Astrocyte (in vitro differentiated cells and primary cell): ENCODE data around the gene CASK. TPM values are rescaled to one million over a fixed set of nuclear protein-coding genes. Genes with fewer than 3 reads are reported as not detected.

Experiments
- DNase-seq: peaks from one replicate; pipeline ENCODE4 v3.0.0-alpha.2; 2010; ENCODE audit warnings: low read depth
- FAIRE-seq: peaks from 2 replicates; lab custom pipeline; 2011; peaks lifted over from hg19 to GRCh38; lab: Jason Lieb, UNC
- H2AFZ ChIP-seq: 2 replicates; pipeline ENCODE4 v1.6.0; 2012; ENCODE audit warnings: low read depth, low read length, inconsistent platforms
- H3K27ac ChIP-seq: 2 replicates; pipeline ENCODE4 v1.5.1; 2011; ENCODE audit warnings: low read depth, low read length, inconsistent platforms
- H3K27me3 ChIP-seq: 2 replicates; pipeline ENCODE4 v1.6.0; 2011; ENCODE audit warnings: low read length, inconsistent platforms; ENCODE audit not compliant: insufficient read depth
- H3K36me3 ChIP-seq: 2 replicates; pipeline ENCODE4 v1.5.1; 2011; ENCODE audit warnings: low read length, inconsistent platforms; ENCODE audit not compliant: insufficient read depth
- H3K4me1 ChIP-seq: 2 replicates; pipeline ENCODE4 v1.5.1; 2011; ENCODE audit warnings: low read length, inconsistent platforms; ENCODE audit not compliant: insufficient read depth
- H3K4me2 ChIP-seq: 2 replicates; pipeline ENCODE4 v1.6.0; 2012; ENCODE audit warnings: low read length, inconsistent platforms
- H3K4me3 ChIP-seq: 2 replicates; pipeline ENCODE4 v1.5.1; 2011; ENCODE audit warnings: low read depth, mild to moderate bottlenecking, low read length, inconsistent platforms; ENCODE audit not compliant: insufficient read depth
- H3K79me2 ChIP-seq: 2 replicates; pipeline ENCODE4 v1.6.0; 2012; ENCODE audit warnings: mild to moderate bottlenecking, low read length, inconsistent platforms; ENCODE audit not compliant: insufficient read depth
- H3K9ac ChIP-seq: 2 replicates; pipeline ENCODE4 v1.6.0; 2012; ENCODE audit warnings: mild to moderate bottlenecking, low read length, inconsistent platforms
- H3K9me3 ChIP-seq: 2 replicates; pipeline ENCODE4 v1.5.1; 2012; ENCODE audit warnings: low read depth, mild to moderate bottlenecking, low read length, inconsistent platforms; ENCODE audit not compliant: insufficient read depth
- H4K20me1 ChIP-seq: 2 replicates; pipeline ENCODE4 v1.6.0; 2012; ENCODE audit warnings: low read length, inconsistent platforms; ENCODE audit not compliant: insufficient read depth
- H3K27ac Mint-ChIP-seq: one replicate; pipeline ENCODE4 v1.8.0; 2021; ENCODE audit warnings: mild to moderate bottlenecking, mixed read lengths; ENCODE audit not compliant: unreplicated experiment
- H3K27me3 Mint-ChIP-seq: one replicate; pipeline ENCODE4 v1.8.0; 2021; ENCODE audit warnings: low read depth, mixed read lengths; ENCODE audit not compliant: unreplicated experiment
- H3K36me3 Mint-ChIP-seq: one replicate; pipeline ENCODE4 v1.8.0; 2021; ENCODE audit warnings: low read depth, mixed read lengths; ENCODE audit not compliant: unreplicated experiment
- H3K4me1 Mint-ChIP-seq: one replicate; pipeline ENCODE4 v1.8.0; 2021; ENCODE audit warnings: low read depth, mixed read lengths; ENCODE audit not compliant: unreplicated experiment
- H3K4me3 Mint-ChIP-seq: one replicate; pipeline ENCODE4 v1.8.0; 2021; ENCODE audit warnings: mild to moderate bottlenecking, moderate library complexity, mixed read lengths; ENCODE audit not compliant: unreplicated experiment
- H3K9me3 Mint-ChIP-seq: one replicate; pipeline ENCODE4 v1.8.0; 2021; ENCODE audit warnings: mild to moderate bottlenecking, mixed read lengths; ENCODE audit not compliant: unreplicated experiment
- EZH2 ChIP-seq: IDR thresholded peaks from 2 replicates; pipeline ENCODE4 v1.6.1; 2012; ENCODE audit warnings: mild to moderate bottlenecking, low read length, inconsistent platforms; ENCODE audit not compliant: insufficient read depth
- total RNA-seq: library from RNA; stranded (reverse); gene quantifications from 2 replicates; pipeline ENCODE4 v1.2.1, GENCODE V29; 2021
- TF ChIP-seq, protein P1 (sequence below): IDR thresholded peaks from 2 replicates; pipeline ENCODE4 v1.5.1; 2011; ENCODE audit warnings: low read depth, mild to moderate bottlenecking, inconsistent platforms, low read length, moderate library complexity; ENCODE audit not compliant: insufficient read depth

Gene CASK
- total RNA-seq, 1 donor from 2014 or later = 99.3 TPM

DNA sequence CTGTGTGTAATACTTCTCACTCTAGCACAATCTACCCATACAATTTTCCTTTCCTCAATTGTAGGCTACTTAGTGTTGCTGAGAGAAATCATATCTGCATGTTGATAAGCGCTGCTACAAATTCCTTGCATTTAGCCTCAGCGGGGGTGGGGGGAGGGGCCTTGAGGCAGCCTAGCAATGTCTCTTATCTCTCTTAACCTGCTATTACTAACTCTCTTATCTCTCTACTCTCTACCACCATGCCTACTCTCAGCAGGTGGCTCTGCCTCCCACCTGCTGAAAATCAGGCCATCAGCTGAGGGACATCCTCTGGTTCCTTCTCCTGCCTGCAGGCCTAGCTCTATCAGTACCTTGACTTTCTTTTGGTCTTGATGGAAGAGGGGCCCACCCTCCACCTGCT, 100.5 kb downstream of the CASK start:
- Histone ChIP-seq H3K27ac (no peak overlapping the region), H3K36me3 (no peaks in the 10 kb centered on the region), H3K9me3 (no peaks in the 10 kb centered on the region), H3K79me2 (peaks cover 1% of the 10 kb centered on the region), H2AFZ (no peak overlapping the region), H3K4me1 (no peaks in the 10 kb centered on the region), H3K27me3 (no peaks in the 10 kb centered on the region), H3K9ac (no peak overlapping the region), H4K20me1 (peaks cover 5% of the 10 kb centered on the region), H3K4me2 (no peak overlapping the region), H3K4me3 (no peak overlapping the region)
- Mint-ChIP-seq H3K27ac (peak overlapping the region; percentile 26), H3K4me1 (peaks cover 20% of the 10 kb centered on the region), H3K36me3 (no peaks in the 10 kb centered on the region), H3K9me3 (no peaks in the 10 kb centered on the region), H3K27me3 (no peaks in the 10 kb centered on the region), H3K4me3 (no peak overlapping the region)
- DNase-seq (no peak), FAIRE-seq (no peak)
- TF ChIP-seq, protein P1, sequence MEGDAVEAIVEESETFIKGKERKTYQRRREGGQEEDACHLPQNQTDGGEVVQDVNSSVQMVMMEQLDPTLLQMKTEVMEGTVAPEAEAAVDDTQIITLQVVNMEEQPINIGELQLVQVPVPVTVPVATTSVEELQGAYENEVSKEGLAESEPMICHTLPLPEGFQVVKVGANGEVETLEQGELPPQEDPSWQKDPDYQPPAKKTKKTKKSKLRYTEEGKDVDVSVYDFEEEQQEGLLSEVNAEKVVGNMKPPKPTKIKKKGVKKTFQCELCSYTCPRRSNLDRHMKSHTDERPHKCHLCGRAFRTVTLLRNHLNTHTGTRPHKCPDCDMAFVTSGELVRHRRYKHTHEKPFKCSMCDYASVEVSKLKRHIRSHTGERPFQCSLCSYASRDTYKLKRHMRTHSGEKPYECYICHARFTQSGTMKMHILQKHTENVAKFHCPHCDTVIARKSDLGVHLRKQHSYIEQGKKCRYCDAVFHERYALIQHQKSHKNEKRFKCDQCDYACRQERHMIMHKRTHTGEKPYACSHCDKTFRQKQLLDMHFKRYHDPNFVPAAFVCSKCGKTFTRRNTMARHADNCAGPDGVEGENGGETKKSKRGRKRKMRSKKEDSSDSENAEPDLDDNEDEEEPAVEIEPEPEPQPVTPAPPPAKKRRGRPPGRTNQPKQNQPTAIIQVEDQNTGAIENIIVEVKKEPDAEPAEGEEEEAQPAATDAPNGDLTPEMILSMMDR = no peak
- TF ChIP-seq EZH2 = no peak

DNA sequence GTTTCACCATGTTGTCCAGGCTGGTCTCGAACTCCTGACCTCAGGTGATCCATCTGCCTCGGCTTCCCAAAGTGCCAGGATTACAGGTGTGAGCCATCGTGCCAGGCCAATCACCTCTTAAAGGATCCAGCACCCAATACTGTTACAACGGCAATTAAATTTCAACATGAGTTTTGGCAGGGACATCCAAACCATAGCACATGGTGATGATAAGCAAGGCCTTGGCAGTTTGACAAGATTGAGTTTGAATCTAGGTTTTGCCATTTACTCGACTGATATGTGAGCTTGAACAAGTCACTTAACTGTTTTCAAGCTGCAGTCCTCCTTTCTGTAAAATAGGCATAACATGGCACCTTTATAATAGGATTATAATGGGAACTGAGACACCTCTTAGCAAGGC, 115.3 kb downstream of the CASK start:
- Mint-ChIP-seq H3K4me1 (peaks cover 4% of the 10 kb centered on the region), H3K27ac (no peak overlapping the region), H3K27me3 (no peaks in the 10 kb centered on the region), H3K4me3 (no peak overlapping the region), H3K36me3 (peaks cover 1% of the 10 kb centered on the region), H3K9me3 (no peaks in the 10 kb centered on the region)
- Histone ChIP-seq H3K27ac (no peak overlapping the region), H3K36me3 (no peaks in the 10 kb centered on the region), H3K9ac (no peak overlapping the region), H3K4me2 (no peak overlapping the region), H3K9me3 (no peaks in the 10 kb centered on the region), H3K4me1 (no peaks in the 10 kb centered on the region), H3K79me2 (no peaks in the 10 kb centered on the region), H4K20me1 (no peaks in the 10 kb centered on the region), H3K27me3 (no peaks in the 10 kb centered on the region), H3K4me3 (no peak overlapping the region), H2AFZ (no peak overlapping the region)
- FAIRE-seq (peak; percentile 43), DNase-seq (no peak)
- no peak for TF ChIP-seq EZH2
- TF ChIP-seq, protein P1 = no peak

DNA sequence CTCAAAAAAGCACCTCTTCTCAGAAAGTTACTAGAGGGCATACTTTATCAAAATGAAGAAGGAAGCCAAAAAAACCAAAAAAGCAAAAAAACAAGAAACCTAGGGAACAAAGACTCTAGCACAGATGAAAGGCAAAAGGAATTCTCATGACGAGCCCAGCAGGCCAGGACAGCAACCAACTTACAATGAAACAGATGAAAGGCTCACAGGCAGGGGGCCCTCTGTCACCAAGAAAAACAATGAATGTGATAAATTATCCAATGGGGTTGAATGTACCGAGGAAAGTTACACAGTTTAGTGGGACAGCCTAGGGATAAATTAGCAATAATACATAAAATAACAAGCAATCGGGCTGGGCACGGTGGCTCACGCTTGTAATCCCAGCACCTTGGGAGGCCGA, 120.4 kb downstream of the CASK start:
- H3K4me1 ChIP-seq = no peaks in the 10 kb centered on the region
- H3K36me3 ChIP-seq = no peaks in the 10 kb centered on the region
- H3K27me3 ChIP-seq = no peaks in the 10 kb centered on the region
- no peaks in the 10 kb centered on the region for H3K9me3 ChIP-seq
- H2AFZ ChIP-seq = no peak overlapping the region
- H3K27ac ChIP-seq = no peak overlapping the region
- no peaks in the 10 kb centered on the region for H4K20me1 ChIP-seq
- peaks cover under 1% of the 10 kb centered on the region for H3K36me3 Mint-ChIP-seq
- FAIRE-seq (no peak), DNase-seq (no peak)
- TF ChIP-seq EZH2 = no peak
- TF ChIP-seq, protein P1 = no peak
- H3K27me3 Mint-ChIP-seq = no peaks in the 10 kb centered on the region
- no peak overlapping the region for H3K4me3 ChIP-seq
- no peak overlapping the region for H3K27ac Mint-ChIP-seq
- H3K9me3 Mint-ChIP-seq = no peaks in the 10 kb centered on the region
- H3K4me2 ChIP-seq = no peak overlapping the region
- H3K9ac ChIP-seq = no peak overlapping the region
- H3K4me1 Mint-ChIP-seq = no peaks in the 10 kb centered on the region
- no peaks in the 10 kb centered on the region for H3K79me2 ChIP-seq
- H3K4me3 Mint-ChIP-seq = peak overlapping the region; percentile 15
